ENCODE results near the gene JAGN1. TPM values are rescaled to one million over a fixed set of nuclear protein-coding genes. Genes with fewer than 3 reads are reported as not detected.

The JAGN1 gene
- total and polyA plus RNA-seq, 9 of the 15 experiments (the other 6 are each of a cell fraction or from before 2014, with no cell fraction given): 31.6 to 77.8 (median 40.3) TPM

DNA sequence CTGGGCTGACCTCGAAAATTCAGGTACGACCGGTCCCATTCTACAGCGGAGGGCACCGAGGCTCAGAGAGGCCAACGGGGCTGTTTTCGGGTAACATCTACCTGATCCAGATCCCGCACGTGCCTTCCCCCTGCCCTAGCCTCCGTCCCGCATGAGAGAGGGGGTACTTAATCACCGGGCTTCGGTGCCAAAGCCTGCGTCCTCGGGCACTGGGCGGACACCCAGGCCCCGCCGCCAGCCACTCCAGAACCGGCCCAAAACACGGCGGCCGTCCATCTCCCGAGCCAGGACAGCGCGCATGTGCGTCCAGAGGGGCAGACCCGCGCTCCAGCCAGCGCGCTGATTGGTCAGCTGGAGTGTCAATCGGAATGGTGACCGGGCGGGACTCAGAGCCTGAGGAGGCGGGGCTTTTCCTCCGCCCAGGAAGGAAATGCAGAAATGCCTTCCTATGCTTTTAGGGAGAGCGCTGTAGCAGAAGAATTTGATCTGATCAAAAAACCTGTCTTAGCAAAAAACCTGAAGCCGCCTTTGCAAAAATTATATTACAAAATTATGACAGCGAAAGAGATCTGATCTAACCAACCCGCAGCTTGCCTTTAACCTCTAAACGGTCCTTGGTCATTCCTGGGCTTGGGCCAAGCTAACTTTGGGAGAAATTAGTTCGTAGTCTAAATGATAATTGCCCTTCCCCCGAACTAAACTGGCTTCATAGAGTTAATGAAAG lies 46.5 kb upstream of the JAGN1 start, which contains the start of gene RPUSD3 (continued):
- TF ChIP-seq, protein P1, sequence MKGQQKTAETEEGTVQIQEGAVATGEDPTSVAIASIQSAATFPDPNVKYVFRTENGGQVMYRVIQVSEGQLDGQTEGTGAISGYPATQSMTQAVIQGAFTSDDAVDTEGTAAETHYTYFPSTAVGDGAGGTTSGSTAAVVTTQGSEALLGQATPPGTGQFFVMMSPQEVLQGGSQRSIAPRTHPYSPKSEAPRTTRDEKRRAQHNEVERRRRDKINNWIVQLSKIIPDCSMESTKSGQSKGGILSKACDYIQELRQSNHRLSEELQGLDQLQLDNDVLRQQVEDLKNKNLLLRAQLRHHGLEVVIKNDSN (CRISPR knock-in tag; IDR thresholded peaks at IDR 0.05): peak; percentile 69
- no peak for TF ChIP-seq JUND (IDR thresholded peaks at IDR 0.05; ENCODE audit: borderline replicate concordance, low read depth, low read length)
- TF ChIP-seq JUND (tag; IDR thresholded peaks at IDR 0.05; ENCODE audit: borderline replicate concordance, low read depth, low read length): peak; percentile 13; the same call in 1 of the 3 replicates
- TF ChIP-seq MEF2D (tag; conservative IDR thresholded peaks at IDR 0.05; ENCODE audit: low read depth): no peak
- TF ChIP-seq U2AF1 (optimal IDR thresholded peaks at IDR 0.05; ENCODE audit: low read depth, low read length): no peak
- TF ChIP-seq U2AF2 (optimal IDR thresholded peaks at IDR 0.05; ENCODE audit: low read depth, low read length): no peak
- peak; percentile 67 for TF ChIP-seq ETV1 (tag; conservative IDR thresholded peaks at IDR 0.05; ENCODE audit: low read depth)
- peak; percentile 73; the same call in 1 of the 2 replicates for TF ChIP-seq MYC (IDR thresholded peaks at IDR 0.05; ENCODE audit: low read depth, low read length)
- peak; percentile 68; the same call in 1 of the 2 replicates for TF ChIP-seq MYC (CRISPR knock-in tag; IDR thresholded peaks at IDR 0.05; ENCODE audit: borderline replicate concordance, low read depth)
- peak; percentile 18 for TF ChIP-seq SMAD1 (IDR thresholded peaks at IDR 0.05; ENCODE audit: low read depth, low read length, partially characterized antibody)
- TF ChIP-seq ZNF586 (CRISPR knock-in tag; conservative IDR thresholded peaks at IDR 0.05): no peak
- TF ChIP-seq CBX3 (IDR thresholded peaks at IDR 0.05; ENCODE audit: borderline replicate concordance in 1 of 2, low read length in 2 of 2): no peak
- TF ChIP-seq, protein P2, sequence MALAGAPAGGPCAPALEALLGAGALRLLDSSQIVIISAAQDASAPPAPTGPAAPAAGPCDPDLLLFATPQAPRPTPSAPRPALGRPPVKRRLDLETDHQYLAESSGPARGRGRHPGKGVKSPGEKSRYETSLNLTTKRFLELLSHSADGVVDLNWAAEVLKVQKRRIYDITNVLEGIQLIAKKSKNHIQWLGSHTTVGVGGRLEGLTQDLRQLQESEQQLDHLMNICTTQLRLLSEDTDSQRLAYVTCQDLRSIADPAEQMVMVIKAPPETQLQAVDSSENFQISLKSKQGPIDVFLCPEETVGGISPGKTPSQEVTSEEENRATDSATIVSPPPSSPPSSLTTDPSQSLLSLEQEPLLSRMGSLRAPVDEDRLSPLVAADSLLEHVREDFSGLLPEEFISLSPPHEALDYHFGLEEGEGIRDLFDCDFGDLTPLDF (CRISPR knock-in tag; IDR thresholded peaks at IDR 0.05): peak; percentile 49
- peak; percentile 73 for TF ChIP-seq CXXC5 (CRISPR knock-in tag; IDR thresholded peaks at IDR 0.05)
- peak; percentile 75 for TF ChIP-seq ZNF316 (IDR thresholded peaks at IDR 0.05)
- peak; percentile 28; the same call in 1 of the 2 replicates for TF ChIP-seq TOE1 (IDR thresholded peaks at IDR 0.05; ENCODE audit: borderline replicate concordance)
- TF ChIP-seq TOE1 (CRISPR knock-in tag; IDR thresholded peaks at IDR 0.05; ENCODE audit: borderline replicate concordance, low read depth): no peak
- peak; percentile 86 for TF ChIP-seq ZFX (CRISPR knock-in tag; IDR thresholded peaks at IDR 0.05)
- TF ChIP-seq EP400 (IDR thresholded peaks at IDR 0.05): peak; percentile 91
- TF ChIP-seq GATA2 (CRISPR knock-in tag; IDR thresholded peaks at IDR 0.05): no peak
- TF ChIP-seq NBN (IDR thresholded peaks at IDR 0.05; ENCODE audit: low read depth): peak; percentile 1; the same call in 1 of the 2 replicates
- no peak for TF ChIP-seq ZNF561 (CRISPR knock-in tag; conservative IDR thresholded peaks at IDR 0.05)
- no peak for TF ChIP-seq POLR3G (IDR thresholded peaks at IDR 0.05; ENCODE audit: extremely low read depth, insufficient read length, insufficient replicate concordance)
- TF ChIP-seq MEIS2 (IDR thresholded peaks at IDR 0.05; ENCODE audit: partially characterized antibody): peak; percentile 79
- TF ChIP-seq, protein P3, sequence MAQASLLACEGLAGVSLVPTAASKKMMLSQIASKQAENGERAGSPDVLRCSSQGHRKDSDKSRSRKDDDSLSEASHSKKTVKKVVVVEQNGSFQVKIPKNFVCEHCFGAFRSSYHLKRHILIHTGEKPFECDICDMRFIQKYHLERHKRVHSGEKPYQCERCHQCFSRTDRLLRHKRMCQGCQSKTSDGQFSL (CRISPR knock-in tag; IDR thresholded peaks at IDR 0.05): no peak
- TF ChIP-seq, protein P3 (tag; IDR thresholded peaks at IDR 0.05): no peak
- peak; percentile 88 for TF ChIP-seq NFYB (IDR thresholded peaks at IDR 0.05; ENCODE audit: extremely low read depth, insufficient read length)

Measured in K562 (cell line).